DND-41 (cell line): ENCODE data around the gene LARP1.

Experiments used
- CTCF ChIP-seq: IDR thresholded peaks from 2 replicates; pipeline ENCODE4 v1.5.1; 2012; ENCODE audit warnings: borderline replicate concordance, low read length, moderate library complexity, mild to moderate bottlenecking; ENCODE audit not compliant: poor library complexity, severe bottlenecking; ENCODE audit errors: extremely low read depth
- EZH2 ChIP-seq: IDR thresholded peaks from 3 replicates; pipeline ENCODE4 v1.6.1; 2012; ENCODE audit warnings: borderline replicate concordance, low read depth, mild to moderate bottlenecking, moderate library complexity, low read length, inconsistent platforms; ENCODE audit not compliant: severe bottlenecking

- no peak for TF ChIP-seq CTCF
- no peak for TF ChIP-seq EZH2
Measured at GRCh38 chr5:154767576-154767975, 12.4 kb downstream of the LARP1 start.
